Measurements from ENCODE around the gene CCL1. TPM values are rescaled to one million over a fixed set of nuclear protein-coding genes. Genes with fewer than 3 reads are reported as not detected.

The CCL1 gene
- total and polyA plus RNA-seq, 2 experiments from 2014 or later = not detected

DNA sequence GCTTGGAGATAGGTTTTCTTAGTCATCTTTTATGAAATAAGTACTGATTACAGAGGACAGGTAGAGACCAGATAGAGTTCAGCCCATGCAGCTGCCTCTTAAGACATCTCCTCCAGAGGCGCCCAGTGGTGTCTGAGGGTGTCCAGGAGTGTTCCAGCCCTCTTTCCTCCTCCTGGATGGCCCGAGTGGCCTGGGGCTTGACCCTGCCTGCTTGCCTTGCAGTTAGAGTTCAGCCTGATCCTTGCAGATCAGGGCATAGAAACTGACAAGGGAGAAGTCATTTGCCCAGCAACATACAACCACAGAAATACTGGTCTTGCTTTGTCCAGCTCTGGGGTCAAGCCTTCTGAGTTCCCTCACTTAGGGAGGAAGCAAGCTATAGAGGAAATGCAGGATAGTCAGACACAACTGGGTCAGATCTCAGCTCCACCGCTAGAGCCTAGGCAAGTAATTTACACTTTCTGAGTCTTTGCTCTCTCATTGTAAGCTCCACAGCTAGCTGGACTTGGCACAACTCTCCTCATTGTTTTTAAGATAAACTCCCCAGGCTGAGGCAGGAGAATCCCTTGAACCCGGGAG, 3.6 kb upstream of the CCL1 start:
- H3K4me3 ChIP-seq = no peak overlapping the region
- Mint-ChIP-seq H3K27me3 (ENCODE audit: insufficient read depth, low read depth, poor library complexity) (peaks cover 10% of the 10 kb centered on the region), H3K9me3 (no peaks in the 10 kb centered on the region), H3K4me1 (peaks cover 9% of the 10 kb centered on the region; the same call in 2 of the 3 replicates), H3K4me3 (no peak overlapping the region), H3K36me3 (ENCODE audit: low read depth) (no peaks in the 10 kb centered on the region), H3K27ac (no peak overlapping the region)
- no peak overlapping the region for H3K27ac ChIP-seq (ENCODE audit: low read depth)
- 0 out of 2 replicates have a peak, but pooled peaks cover 6% of the 10 kb centered on the region for H3K9me2 ChIP-seq (ENCODE audit: insufficient read depth)
- no peak for DNase-seq (ENCODE audit: low spot score)
- H2AFZ ChIP-seq = no peak overlapping the region
- H3K4me2 ChIP-seq = no peak overlapping the region
- H4K20me1 ChIP-seq (replicated peaks; ENCODE audit: insufficient read depth) = no peaks in the 10 kb centered on the region
- no peak for ATAC-seq
- H3K4me1 ChIP-seq (ENCODE audit: insufficient read depth) = no peaks in the 10 kb centered on the region
- H3F3A ChIP-seq (replicated peaks; ENCODE audit: low read depth) = no peaks in the 10 kb centered on the region
- no peaks in the 10 kb centered on the region for H3K79me2 ChIP-seq (replicated peaks; ENCODE audit: insufficient read depth)
- no peaks in the 10 kb centered on the region for H3K27me3 ChIP-seq (ENCODE audit: insufficient read depth)
- no peaks in the 10 kb centered on the region for H3K36me3 ChIP-seq (ENCODE audit: insufficient read depth)
- TF ChIP-seq, protein P1, sequence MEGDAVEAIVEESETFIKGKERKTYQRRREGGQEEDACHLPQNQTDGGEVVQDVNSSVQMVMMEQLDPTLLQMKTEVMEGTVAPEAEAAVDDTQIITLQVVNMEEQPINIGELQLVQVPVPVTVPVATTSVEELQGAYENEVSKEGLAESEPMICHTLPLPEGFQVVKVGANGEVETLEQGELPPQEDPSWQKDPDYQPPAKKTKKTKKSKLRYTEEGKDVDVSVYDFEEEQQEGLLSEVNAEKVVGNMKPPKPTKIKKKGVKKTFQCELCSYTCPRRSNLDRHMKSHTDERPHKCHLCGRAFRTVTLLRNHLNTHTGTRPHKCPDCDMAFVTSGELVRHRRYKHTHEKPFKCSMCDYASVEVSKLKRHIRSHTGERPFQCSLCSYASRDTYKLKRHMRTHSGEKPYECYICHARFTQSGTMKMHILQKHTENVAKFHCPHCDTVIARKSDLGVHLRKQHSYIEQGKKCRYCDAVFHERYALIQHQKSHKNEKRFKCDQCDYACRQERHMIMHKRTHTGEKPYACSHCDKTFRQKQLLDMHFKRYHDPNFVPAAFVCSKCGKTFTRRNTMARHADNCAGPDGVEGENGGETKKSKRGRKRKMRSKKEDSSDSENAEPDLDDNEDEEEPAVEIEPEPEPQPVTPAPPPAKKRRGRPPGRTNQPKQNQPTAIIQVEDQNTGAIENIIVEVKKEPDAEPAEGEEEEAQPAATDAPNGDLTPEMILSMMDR (conservative IDR thresholded peaks at IDR 0.05; ENCODE audit: low read depth in 2 of 2) = no peak
- no peak for TF ChIP-seq EZH2phosphoT487 (IDR thresholded peaks at IDR 0.05; ENCODE audit: unreplicated experiment)
- TF ChIP-seq, protein P2, sequence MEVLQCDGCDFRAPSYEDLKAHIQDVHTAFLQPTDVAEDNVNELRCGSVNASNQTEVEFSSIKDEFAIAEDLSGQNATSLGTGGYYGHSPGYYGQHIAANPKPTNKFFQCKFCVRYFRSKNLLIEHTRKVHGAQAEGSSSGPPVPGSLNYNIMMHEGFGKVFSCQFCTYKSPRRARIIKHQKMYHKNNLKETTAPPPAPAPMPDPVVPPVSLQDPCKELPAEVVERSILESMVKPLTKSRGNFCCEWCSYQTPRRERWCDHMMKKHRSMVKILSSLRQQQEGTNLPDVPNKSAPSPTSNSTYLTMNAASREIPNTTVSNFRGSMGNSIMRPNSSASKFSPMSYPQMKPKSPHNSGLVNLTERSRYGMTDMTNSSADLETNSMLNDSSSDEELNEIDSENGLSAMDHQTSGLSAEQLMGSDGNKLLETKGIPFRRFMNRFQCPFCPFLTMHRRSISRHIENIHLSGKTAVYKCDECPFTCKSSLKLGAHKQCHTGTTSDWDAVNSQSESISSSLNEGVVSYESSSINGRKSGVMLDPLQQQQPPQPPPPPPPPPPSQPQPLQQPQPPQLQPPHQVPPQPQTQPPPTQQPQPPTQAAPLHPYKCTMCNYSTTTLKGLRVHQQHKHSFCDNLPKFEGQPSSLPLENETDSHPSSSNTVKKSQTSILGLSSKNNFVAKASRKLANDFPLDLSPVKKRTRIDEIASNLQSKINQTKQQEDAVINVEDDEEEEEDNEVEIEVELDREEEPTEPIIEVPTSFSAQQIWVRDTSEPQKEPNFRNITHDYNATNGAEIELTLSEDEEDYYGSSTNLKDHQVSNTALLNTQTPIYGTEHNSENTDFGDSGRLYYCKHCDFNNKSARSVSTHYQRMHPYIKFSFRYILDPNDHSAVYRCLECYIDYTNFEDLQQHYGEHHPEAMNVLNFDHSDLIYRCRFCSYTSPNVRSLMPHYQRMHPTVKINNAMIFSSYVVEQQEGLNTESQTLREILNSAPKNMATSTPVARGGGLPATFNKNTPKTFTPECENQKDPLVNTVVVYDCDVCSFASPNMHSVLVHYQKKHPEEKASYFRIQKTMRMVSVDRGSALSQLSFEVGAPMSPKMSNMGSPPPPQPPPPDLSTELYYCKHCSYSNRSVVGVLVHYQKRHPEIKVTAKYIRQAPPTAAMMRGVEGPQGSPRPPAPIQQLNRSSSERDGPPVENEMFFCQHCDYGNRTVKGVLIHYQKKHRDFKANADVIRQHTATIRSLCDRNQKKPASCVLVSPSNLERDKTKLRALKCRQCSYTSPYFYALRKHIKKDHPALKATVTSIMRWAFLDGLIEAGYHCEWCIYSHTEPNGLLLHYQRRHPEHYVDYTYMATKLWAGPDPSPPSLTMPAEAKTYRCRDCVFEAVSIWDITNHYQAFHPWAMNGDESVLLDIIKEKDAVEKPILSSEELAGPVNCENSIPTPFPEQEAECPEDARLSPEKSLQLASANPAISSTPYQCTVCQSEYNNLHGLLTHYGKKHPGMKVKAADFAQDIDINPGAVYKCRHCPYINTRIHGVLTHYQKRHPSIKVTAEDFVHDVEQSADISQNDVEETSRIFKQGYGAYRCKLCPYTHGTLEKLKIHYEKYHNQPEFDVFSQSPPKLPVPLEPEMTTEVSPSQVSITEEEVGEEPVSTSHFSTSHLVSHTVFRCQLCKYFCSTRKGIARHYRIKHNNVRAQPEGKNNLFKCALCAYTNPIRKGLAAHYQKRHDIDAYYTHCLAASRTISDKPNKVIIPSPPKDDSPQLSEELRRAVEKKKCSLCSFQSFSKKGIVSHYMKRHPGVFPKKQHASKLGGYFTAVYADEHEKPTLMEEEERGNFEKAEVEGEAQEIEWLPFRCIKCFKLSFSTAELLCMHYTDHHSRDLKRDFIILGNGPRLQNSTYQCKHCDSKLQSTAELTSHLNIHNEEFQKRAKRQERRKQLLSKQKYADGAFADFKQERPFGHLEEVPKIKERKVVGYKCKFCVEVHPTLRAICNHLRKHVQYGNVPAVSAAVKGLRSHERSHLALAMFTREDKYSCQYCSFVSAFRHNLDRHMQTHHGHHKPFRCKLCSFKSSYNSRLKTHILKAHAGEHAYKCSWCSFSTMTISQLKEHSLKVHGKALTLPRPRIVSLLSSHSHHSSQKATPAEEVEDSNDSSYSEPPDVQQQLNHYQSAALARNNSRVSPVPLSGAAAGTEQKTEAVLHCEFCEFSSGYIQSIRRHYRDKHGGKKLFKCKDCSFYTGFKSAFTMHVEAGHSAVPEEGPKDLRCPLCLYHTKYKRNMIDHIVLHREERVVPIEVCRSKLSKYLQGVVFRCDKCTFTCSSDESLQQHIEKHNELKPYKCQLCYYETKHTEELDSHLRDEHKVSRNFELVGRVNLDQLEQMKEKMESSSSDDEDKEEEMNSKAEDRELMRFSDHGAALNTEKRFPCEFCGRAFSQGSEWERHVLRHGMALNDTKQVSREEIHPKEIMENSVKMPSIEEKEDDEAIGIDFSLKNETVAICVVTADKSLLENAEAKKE (CRISPR knock-in tag; IDR thresholded peaks at IDR 0.05) = no peak
